Hepatocyte (in vitro differentiated cells): Measurements from ENCODE around the gene CCNI2. TPM values are rescaled to one million over a fixed set of nuclear protein-coding genes. Genes with fewer than 3 reads are reported as not detected.

Source experiments
- DNase-seq: peaks from one replicate; pipeline ENCODE4 v3.0.0-alpha.2; 2016; ENCODE audit warnings: low spot score
- H2AFZ ChIP-seq: fragments of 200-600 bp; sonication (generic); 2 replicates; pipeline ENCODE4 v1.6.0; 2016; ENCODE audit warnings: antibody characterized with exemption, mild to moderate bottlenecking
- H3K27ac ChIP-seq: fragments of 200-600 bp; sonication (generic); 2 replicates; pipeline ENCODE4 v1.5.1; 2016; ENCODE audit warnings: mild to moderate bottlenecking
- H3K27me3 ChIP-seq: fragments of 200-600 bp; sonication (generic); 2 replicates; pipeline ENCODE4 v1.6.1; 2016
- H3K36me3 ChIP-seq: fragments of 200-600 bp; sonication (generic); replicated peaks from 2 replicates; pipeline ENCODE4 v1.5.1; 2016; ENCODE audit warnings: low read depth; ENCODE audit not compliant: insufficient read depth
- H3K4me1 ChIP-seq: fragments of 200-600 bp; sonication (generic); 2 replicates; pipeline ENCODE4 v1.5.1; 2016; ENCODE audit warnings: mild to moderate bottlenecking, moderate library complexity; ENCODE audit not compliant: insufficient read depth
- H3K4me2 ChIP-seq: fragments of 200-600 bp; sonication (generic); 2 replicates; pipeline ENCODE4 v1.6.0; 2016
- H3K4me3 ChIP-seq: fragments of 200-600 bp; sonication (generic); 2 replicates; pipeline ENCODE4 v1.5.1; 2016; ENCODE audit warnings: mild to moderate bottlenecking
- H3K79me2 ChIP-seq: fragments of 200-600 bp; sonication (generic); 2 replicates; pipeline ENCODE4 v1.6.0; 2017; ENCODE audit warnings: mild to moderate bottlenecking
- H3K9me2 ChIP-seq: fragments of 200-600 bp; sonication (generic); replicated peaks from 2 replicates; pipeline ENCODE4 v1.6.0; 2017; ENCODE audit warnings: mild to moderate bottlenecking; ENCODE audit not compliant: insufficient read depth
- H3K9me3 ChIP-seq: fragments of 200-600 bp; sonication (generic); 2 replicates; pipeline ENCODE4 v1.5.1; 2016; ENCODE audit warnings: low read depth, mild to moderate bottlenecking
- H4K20me1 ChIP-seq: fragments of 200-600 bp; sonication (generic); 2 replicates; pipeline ENCODE4 v1.6.0; 2016; ENCODE audit warnings: mild to moderate bottlenecking; ENCODE audit not compliant: insufficient read depth, poor library complexity, severe bottlenecking
- CTCF ChIP-seq: fragments of 200-600 bp; sonication (generic); IDR thresholded peaks from 2 replicates; pipeline ENCODE4 v1.5.1; 2016; ENCODE audit warnings: antibody characterized with exemption, mild to moderate bottlenecking; ENCODE audit not compliant: poor library complexity
- EZH2 ChIP-seq: fragments of 200-600 bp; sonication (generic); IDR thresholded peaks from 2 replicates; pipeline ENCODE4 v1.6.1; 2016; ENCODE audit warnings: antibody characterized with exemption, mild to moderate bottlenecking, borderline replicate concordance
- EZH2phosphoT487 ChIP-seq: fragments of 200-600 bp; sonication (generic); IDR thresholded peaks from one replicate; pipeline ENCODE4 v1.6.1; 2018; ENCODE audit warnings: antibody characterized with exemption, mild to moderate bottlenecking, low read depth, moderate library complexity; ENCODE audit not compliant: unreplicated experiment, severe bottlenecking
- WGBS: methylation state at CpG from one replicate; pipeline ENCODE4 v1.1.6; 2016; ENCODE audit warnings: low lambda C conversion rate; ENCODE audit errors: missing lambda C conversion rate; 5-methylcytosine and 5-hydroxymethylcytosine counted together
- polyA plus RNA-seq: library from polyadenylated mRNA; unstranded; fragments of >200 nt; fragmentation: Nextera tagmentation; extraction: Ambion mirVana; gene quantifications from 2 replicates; pipeline ENCODE4 v1.2.1, GENCODE V29; 2016
- total RNA-seq: library from RNA; depleted of rRNA; stranded (reverse); fragments of >200 nt; gene quantifications from 2 replicates; pipeline ENCODE4 v1.2.3, GENCODE V29; 2014

CCNI2 gene
- total and polyA plus RNA-seq, 2 experiments from 2014 or later = 1.4 to 1.8 TPM

DNA sequence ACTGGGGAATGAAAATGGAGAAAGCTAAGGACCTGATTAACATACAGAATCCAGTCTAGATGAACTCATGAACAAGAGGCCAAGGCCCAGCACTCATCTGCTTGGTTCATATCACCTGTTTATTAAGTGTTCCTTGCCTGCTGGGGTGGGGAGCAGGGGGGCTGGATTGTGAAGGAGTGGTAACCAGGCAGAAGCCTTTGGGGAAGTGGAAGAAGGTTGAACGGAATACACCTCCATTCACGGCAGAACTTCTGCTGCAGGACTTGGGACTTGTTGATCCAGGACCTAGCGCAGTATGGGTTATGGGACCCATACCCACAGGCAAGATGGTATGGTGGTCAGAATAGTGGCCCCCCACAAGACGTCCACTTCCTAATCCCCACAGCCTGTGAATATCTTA is 38.6 kb downstream of the CCNI2 start:
- no peaks in the 10 kb centered on the region for H3K36me3 ChIP-seq
- no peak overlapping the region for H3K4me2 ChIP-seq
- no peaks in the 10 kb centered on the region for H3K9me2 ChIP-seq
- 91% methylated on average over 4 of the region's 4 CpGs for WGBS
- H3K27me3 ChIP-seq = no peaks in the 10 kb centered on the region
- H3K27ac ChIP-seq = no peak overlapping the region
- H4K20me1 ChIP-seq = no peaks in the 10 kb centered on the region
- DNase-seq = no peak
- TF ChIP-seq CTCF (no peak), EZH2 (no peak), EZH2phosphoT487 (no peak)
- no peak overlapping the region for H3K4me3 ChIP-seq
- H3K9me3 ChIP-seq = no peaks in the 10 kb centered on the region
- H2AFZ ChIP-seq = no peak overlapping the region
- H3K4me1 ChIP-seq = no peaks in the 10 kb centered on the region
- H3K79me2 ChIP-seq = no peaks in the 10 kb centered on the region

DNA sequence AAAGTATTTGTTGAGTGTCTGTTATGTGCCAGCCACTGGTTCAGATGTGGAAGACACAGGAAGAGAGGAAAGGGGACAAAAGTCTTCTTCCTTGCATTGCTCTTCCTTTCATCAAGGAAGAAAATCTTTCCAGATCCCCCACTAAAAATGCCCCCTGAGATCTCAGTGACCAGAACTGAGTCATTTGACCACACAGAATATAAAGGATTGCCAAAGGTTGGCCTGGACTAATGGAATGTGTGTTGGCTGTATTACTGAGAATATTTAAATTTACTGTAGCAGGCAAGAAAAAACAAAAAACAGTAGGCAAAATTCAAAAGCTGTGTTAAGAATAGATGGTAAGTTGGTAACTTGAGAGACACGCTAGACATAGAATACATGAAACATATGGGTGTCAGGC is 39.9 kb downstream of the CCNI2 start:
- TF ChIP-seq CTCF (no peak), EZH2 (no peak), EZH2phosphoT487 (no peak)
- H3K4me3 ChIP-seq = no peak overlapping the region
- H3K27ac ChIP-seq = no peak overlapping the region
- no peaks in the 10 kb centered on the region for H4K20me1 ChIP-seq
- H3K9me3 ChIP-seq = no peaks in the 10 kb centered on the region
- H3K79me2 ChIP-seq = no peaks in the 10 kb centered on the region
- H3K36me3 ChIP-seq = no peaks in the 10 kb centered on the region
- no peak for DNase-seq
- H3K9me2 ChIP-seq = no peaks in the 10 kb centered on the region
- no peak overlapping the region for H2AFZ ChIP-seq
- H3K4me1 ChIP-seq = no peaks in the 10 kb centered on the region
- H3K4me2 ChIP-seq = no peak overlapping the region
- H3K27me3 ChIP-seq = no peaks in the 10 kb centered on the region
- 100% methylated on average over 1 of the region's 1 CpG for WGBS

- 88% methylated on average over 1 of the region's 1 CpG for WGBS
- Histone ChIP-seq H3K27me3 (no peaks in the 10 kb centered on the region), H3K4me2 (no peak overlapping the region), H3K4me1 (no peaks in the 10 kb centered on the region), H3K79me2 (no peaks in the 10 kb centered on the region), H4K20me1 (no peaks in the 10 kb centered on the region), H3K36me3 (no peaks in the 10 kb centered on the region), H3K9me2 (no peaks in the 10 kb centered on the region), H3K4me3 (no peak overlapping the region), H2AFZ (no peak overlapping the region), H3K27ac (no peak overlapping the region), H3K9me3 (no peaks in the 10 kb centered on the region)
- no peak for DNase-seq
- TF ChIP-seq EZH2 (no peak), CTCF (no peak), EZH2phosphoT487 (no peak)
These were observed 41.3 kb downstream of the CCNI2 start for GRCh38 chr5:132788508-132788907.
